Keratinocyte (primary cell): ENCODE data around the gene KRT82. TPM values are rescaled to one million over a fixed set of nuclear protein-coding genes. Genes with fewer than 3 reads are reported as not detected.

Experiments used
- DNase-seq: peaks from one replicate; pipeline ENCODE4 v3.0.0-alpha.2; 2011; ENCODE audit warnings: low read depth, missing footprints, low spot score
- FAIRE-seq: peaks from 2 replicates; lab custom pipeline; 2011; peaks lifted over from hg19 to GRCh38; lab: Jason Lieb, UNC
- H2AFZ ChIP-seq: 2 replicates; pipeline ENCODE4 v1.6.0; 2012; ENCODE audit warnings: low read length, control low read depth, inconsistent platforms; ENCODE audit not compliant: control insufficient read depth
- H3K27ac ChIP-seq: 2 replicates; pipeline ENCODE4 v1.5.1; 2011; ENCODE audit warnings: low read length; ENCODE audit not compliant: control insufficient read depth, insufficient read depth
- H3K27me3 ChIP-seq: 3 replicates; pipeline ENCODE4 v1.6.0; 2011; ENCODE audit warnings: low read length; ENCODE audit not compliant: control insufficient read depth, insufficient read depth; ENCODE audit errors: extremely low read depth
- H3K36me3 ChIP-seq, 2 experiments: 2 replicates in 1 of 2; 3 replicates in 1 of 2; pipeline ENCODE4 v1.5.1; 2011; ENCODE audit warnings: low read length in 2 of 2, mild to moderate bottlenecking in 1 of 2; ENCODE audit not compliant: control insufficient read depth in 2 of 2, insufficient read depth in 2 of 2; ENCODE audit errors: extremely low read depth in 1 of 2
- H3K4me1 ChIP-seq: 3 replicates; pipeline ENCODE4 v1.5.1; 2011; ENCODE audit warnings: low read length; ENCODE audit not compliant: control insufficient read depth, insufficient read depth; ENCODE audit errors: extremely low read depth
- H3K4me2 ChIP-seq: 3 replicates; pipeline ENCODE4 v1.6.0; 2011; ENCODE audit warnings: low read depth, low read length; ENCODE audit not compliant: control insufficient read depth, insufficient read depth; ENCODE audit errors: extremely low read depth
- H3K4me3 ChIP-seq, 3 experiments: fragments of 200-600 bp in 1 of 3; sonication (generic) in 1 of 3; 2 replicates in 2 of 3; 3 replicates in 1 of 3; pipeline ENCODE4 v1.5.1; 2011 to 2016; ENCODE audit warnings: low read length in 3 of 3, mild to moderate bottlenecking in 3 of 3, control low read depth in 2 of 3, inconsistent platforms in 1 of 3, low read depth in 1 of 3, mixed read lengths in 1 of 3, mixed run types in 1 of 3, moderate library complexity in 1 of 3; ENCODE audit not compliant: control insufficient read depth in 2 of 3, insufficient read depth in 2 of 3; ENCODE audit errors: extremely low read depth in 1 of 3
- H3K79me2 ChIP-seq: 2 replicates; pipeline ENCODE4 v1.6.0; 2012; ENCODE audit warnings: low read length; ENCODE audit not compliant: control insufficient read depth, insufficient read depth
- H3K9ac ChIP-seq: 3 replicates; pipeline ENCODE4 v1.6.0; 2011; ENCODE audit warnings: low read length; ENCODE audit not compliant: control insufficient read depth, insufficient read depth; ENCODE audit errors: extremely low read depth
- H3K9me1 ChIP-seq: 3 replicates; pipeline ENCODE4 v1.6.0; 2011; ENCODE audit warnings: low read length; ENCODE audit not compliant: control insufficient read depth, insufficient read depth; ENCODE audit errors: extremely low read depth
- H3K9me3 ChIP-seq: 2 replicates; pipeline ENCODE4 v1.5.1; 2012; ENCODE audit warnings: low read depth, low read length; ENCODE audit not compliant: control insufficient read depth
- H4K20me1 ChIP-seq: 3 replicates; pipeline ENCODE4 v1.6.0; 2011; ENCODE audit warnings: low read length; ENCODE audit not compliant: control insufficient read depth, insufficient read depth; ENCODE audit errors: extremely low read depth
- EZH2 ChIP-seq: IDR thresholded peaks from one replicate; pipeline ENCODE4 v1.6.1; 2012; ENCODE audit warnings: inconsistent platforms, mild to moderate bottlenecking, low read length, moderate library complexity
- dilution Hi-C: fragments of 300-500 bp; cut with MboI; formaldehyde crosslinking; loops from one replicate; pipeline ENCODE4 v1.7.0; 2020; ENCODE audit warnings: low sequenced_read_pairs; ENCODE audit not compliant: extremely low pct_ligation_motif_present
- polyA plus RNA-seq, 5 experiments: library from polyadenylated mRNA; depleted of rRNA in 3 of 5; stranded (reverse) in 3 of 5; stranded (forward) in 1 of 5; unstranded in 1 of 5; fragments of >200 nt; gene quantifications; 1 replicate in 1 of 5; 2 replicates in 3 of 5; 3 replicates in 1 of 5; pipeline versions ENCODE4 v1.2.1 to v1.2.3, GENCODE V29; 2011 to 2012; ENCODE audit warnings: missing spikeins in 2 of 5, low read depth in 1 of 5, low replicate concordance in 1 of 5
- TF ChIP-seq, protein P1 (sequence below), 3 experiments: IDR thresholded peaks in 1 of 3; conservative IDR thresholded peaks in 1 of 3; optimal IDR thresholded peaks in 1 of 3; 2 replicates in 2 of 3; 3 replicates in 1 of 3; pipeline versions ENCODE3 to v1.5.1; 2011; ENCODE audit warnings: low read length in 3 of 3, mild to moderate bottlenecking in 3 of 3, moderate library complexity in 2 of 3, control low read depth in 1 of 3, inconsistent platforms in 1 of 3; ENCODE audit not compliant: insufficient read depth in 2 of 3; ENCODE audit errors: extremely low read depth in 1 of 3

The KRT82 gene
- polyA plus RNA-seq, 1 donor (not counting 4 experiments of a cell fraction or from before 2014, with no cell fraction given): not detected

- H3K36me3 ChIP-seq: peaks cover 4 to 12% of the 10 kb centered on the region in 2 experiments
- H4K20me1 ChIP-seq: no peaks in the 10 kb centered on the region
- no peak overlapping the region for H3K4me3 ChIP-seq
- peaks cover 28% of the 10 kb centered on the region for H3K4me1 ChIP-seq
- H3K27me3 ChIP-seq: no peaks in the 10 kb centered on the region
- no peak overlapping the region for H2AFZ ChIP-seq
- FAIRE-seq (no peak), DNase-seq (no peak)
- dilution Hi-C loops: no loop called here
- no peaks in the 10 kb centered on the region for H3K9me1 ChIP-seq
- H3K9ac ChIP-seq: no peak overlapping the region
- H3K27ac ChIP-seq: no peak overlapping the region
- no peaks in the 10 kb centered on the region for H3K79me2 ChIP-seq
- no peak overlapping the region for H3K4me2 ChIP-seq
- no peaks in the 10 kb centered on the region for H3K9me3 ChIP-seq
- TF ChIP-seq, protein P1, sequence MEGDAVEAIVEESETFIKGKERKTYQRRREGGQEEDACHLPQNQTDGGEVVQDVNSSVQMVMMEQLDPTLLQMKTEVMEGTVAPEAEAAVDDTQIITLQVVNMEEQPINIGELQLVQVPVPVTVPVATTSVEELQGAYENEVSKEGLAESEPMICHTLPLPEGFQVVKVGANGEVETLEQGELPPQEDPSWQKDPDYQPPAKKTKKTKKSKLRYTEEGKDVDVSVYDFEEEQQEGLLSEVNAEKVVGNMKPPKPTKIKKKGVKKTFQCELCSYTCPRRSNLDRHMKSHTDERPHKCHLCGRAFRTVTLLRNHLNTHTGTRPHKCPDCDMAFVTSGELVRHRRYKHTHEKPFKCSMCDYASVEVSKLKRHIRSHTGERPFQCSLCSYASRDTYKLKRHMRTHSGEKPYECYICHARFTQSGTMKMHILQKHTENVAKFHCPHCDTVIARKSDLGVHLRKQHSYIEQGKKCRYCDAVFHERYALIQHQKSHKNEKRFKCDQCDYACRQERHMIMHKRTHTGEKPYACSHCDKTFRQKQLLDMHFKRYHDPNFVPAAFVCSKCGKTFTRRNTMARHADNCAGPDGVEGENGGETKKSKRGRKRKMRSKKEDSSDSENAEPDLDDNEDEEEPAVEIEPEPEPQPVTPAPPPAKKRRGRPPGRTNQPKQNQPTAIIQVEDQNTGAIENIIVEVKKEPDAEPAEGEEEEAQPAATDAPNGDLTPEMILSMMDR (optimal IDR thresholded peaks at IDR 0.05 in 1 of 3, IDR thresholded peaks at IDR 0.05 in 1 of 3, conservative IDR thresholded peaks at IDR 0.05 in 1 of 3; ENCODE audit: extremely low read depth in 1 of 3, insufficient read depth in 2 of 3, low read length in 3 of 3): no peak
- TF ChIP-seq EZH2: no peak
These were observed 39.7 kb upstream of the KRT82 start for GRCh38 chr12:52445876-52446275.

DNA sequence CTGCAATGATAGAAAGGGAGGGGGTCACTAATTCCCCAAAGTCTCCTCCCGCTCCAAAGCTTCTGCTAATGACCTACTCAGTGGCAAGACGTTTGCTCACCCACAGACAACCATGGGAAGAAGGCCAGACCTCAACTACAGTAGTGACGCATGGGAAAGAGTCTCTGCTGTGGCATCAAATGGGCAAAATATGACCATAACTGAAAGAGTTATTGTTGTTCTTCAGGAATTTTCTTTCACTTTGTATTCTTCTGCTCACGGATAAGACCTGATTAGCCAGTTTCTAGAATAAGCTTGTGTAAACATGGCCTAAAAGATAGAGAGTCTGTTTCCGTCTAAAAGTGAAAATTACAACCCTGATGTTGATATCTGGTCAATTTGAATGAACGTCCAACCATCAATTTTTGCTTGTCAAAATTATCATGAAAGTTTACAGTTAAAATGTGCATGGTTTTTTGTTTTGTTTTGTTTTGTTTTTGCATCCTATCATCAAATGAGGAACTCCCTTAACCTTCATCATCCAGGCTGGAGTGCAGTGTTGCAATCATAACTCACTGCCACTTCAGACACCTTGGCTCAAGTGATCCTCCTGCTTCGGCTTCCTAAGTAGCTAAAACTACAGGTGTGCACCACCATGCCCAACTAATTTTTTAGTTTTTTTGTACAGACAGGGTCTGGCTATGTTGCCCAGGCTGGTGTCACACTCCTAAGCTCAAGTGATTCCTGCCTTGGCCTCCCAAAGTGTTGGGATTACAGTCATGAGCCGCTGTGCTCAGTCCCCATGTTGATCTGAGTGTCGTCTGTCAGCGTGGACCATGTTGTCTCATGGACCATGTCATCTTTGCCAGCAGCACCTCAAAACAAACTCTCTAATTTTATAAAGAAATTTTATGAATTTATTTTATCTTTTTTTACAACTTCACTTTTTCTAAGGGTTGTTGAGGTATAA, 38.8 kb upstream of the KRT82 start:
- Histone ChIP-seq H3K4me3 (no peak overlapping the region), H2AFZ (no peak overlapping the region), H3K27me3 (no peaks in the 10 kb centered on the region), H3K4me1 (peaks cover 38% of the 10 kb centered on the region), H3K36me3 (peaks cover 4 to 12% of the 10 kb centered on the region in 2 experiments), H3K27ac (no peak overlapping the region), H3K9ac (no peak overlapping the region), H3K79me2 (no peaks in the 10 kb centered on the region), H3K9me1 (no peaks in the 10 kb centered on the region), H3K4me2 (no peak overlapping the region), H4K20me1 (no peaks in the 10 kb centered on the region), H3K9me3 (no peaks in the 10 kb centered on the region)
- DNase-seq (no peak), FAIRE-seq (peak; percentile 34)
- TF ChIP-seq EZH2: no peak
- TF ChIP-seq, protein P1 (optimal IDR thresholded peaks at IDR 0.05 in 1 of 3, IDR thresholded peaks at IDR 0.05 in 1 of 3, conservative IDR thresholded peaks at IDR 0.05 in 1 of 3; ENCODE audit: extremely low read depth in 1 of 3, insufficient read depth in 2 of 3, low read length in 3 of 3): no peak
- dilution Hi-C loops: no loop called here
